NCI-H1930 (cell line): ENCODE results near the gene IGFBP4.

Experiments used
- DNase-seq, 2 experiments: peaks; one replicate each; lab custom pipeline; 2025; lab: John Stamatoyannopoulos, UW

Gene IGFBP4

DNA sequence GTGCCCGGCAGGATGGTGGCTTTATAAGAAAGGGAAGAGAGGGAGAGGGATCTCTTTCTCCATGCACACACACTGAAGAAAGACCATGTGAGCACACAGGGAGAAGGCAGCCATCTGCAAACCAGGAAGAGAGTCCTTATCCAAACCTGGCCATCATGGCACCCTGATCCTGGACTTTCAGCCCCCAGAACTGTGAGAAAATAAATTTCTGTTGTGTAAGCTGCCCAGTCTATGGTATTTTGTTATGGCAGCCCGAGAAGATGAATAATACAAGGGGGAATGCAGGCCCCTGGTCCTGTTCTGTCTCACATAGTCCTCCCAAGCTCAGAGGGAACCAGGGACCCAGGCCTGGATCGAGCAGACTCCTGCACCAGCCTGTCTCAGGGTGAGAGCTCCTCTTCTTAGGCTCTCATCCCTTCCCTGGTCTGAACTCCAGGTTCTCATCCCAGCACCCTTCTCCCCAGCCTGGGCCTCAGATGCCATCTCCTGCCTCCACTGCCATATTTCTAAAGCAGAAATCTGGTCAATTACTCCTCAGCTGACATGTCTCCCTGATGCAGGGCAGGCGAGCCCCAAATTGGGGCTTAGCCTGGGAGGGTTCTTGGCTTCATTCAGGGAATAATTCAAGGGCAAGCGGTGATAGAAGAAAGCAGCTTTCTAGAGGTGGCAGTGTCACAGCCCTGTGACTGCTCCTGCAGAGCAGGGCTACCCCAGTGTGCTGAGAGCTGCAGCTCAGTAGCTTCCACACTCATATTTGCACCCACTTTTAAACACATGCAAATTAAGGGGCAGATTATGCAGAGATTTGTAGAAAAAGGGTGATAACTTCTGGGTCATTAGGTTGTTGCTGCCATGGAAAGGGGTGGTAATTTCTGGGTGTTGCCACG is 28.8 kb downstream of the IGFBP4 start:
- no peak for DNase-seq

DNA sequence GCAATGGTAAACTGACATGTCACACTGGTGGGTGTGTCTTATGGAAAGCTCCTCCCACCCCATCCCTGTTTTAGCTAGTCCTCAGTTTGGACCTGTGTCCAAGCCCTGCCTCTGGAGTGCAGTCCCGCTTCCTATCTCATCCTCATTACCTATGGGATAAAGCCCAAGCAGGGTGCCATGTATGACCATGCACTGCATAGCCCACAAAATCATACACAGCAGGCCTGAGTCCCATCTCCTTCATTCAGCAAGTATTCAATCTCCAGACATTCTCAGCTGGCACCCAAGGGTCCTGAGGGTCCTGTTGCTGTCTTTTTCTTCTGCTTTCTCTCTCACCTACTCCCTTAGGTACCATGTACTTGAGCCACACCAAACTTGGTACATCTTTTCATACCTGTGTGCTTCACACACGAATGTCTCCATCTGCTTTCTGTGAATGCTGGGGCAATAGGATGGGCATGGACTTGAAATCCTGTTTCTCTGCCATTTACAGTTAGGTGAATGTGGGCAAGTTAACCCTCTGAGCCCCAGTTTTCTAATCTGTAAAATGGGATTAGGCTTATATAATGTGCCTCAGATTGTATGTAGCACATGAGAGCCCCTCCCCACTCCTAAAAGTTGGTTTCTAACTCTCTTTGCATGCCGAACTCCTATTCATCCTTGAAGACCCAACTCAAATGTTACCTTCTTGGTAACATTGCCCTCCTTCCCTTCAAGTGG is 29.6 kb downstream of the IGFBP4 start:
- no peak for DNase-seq

DNA sequence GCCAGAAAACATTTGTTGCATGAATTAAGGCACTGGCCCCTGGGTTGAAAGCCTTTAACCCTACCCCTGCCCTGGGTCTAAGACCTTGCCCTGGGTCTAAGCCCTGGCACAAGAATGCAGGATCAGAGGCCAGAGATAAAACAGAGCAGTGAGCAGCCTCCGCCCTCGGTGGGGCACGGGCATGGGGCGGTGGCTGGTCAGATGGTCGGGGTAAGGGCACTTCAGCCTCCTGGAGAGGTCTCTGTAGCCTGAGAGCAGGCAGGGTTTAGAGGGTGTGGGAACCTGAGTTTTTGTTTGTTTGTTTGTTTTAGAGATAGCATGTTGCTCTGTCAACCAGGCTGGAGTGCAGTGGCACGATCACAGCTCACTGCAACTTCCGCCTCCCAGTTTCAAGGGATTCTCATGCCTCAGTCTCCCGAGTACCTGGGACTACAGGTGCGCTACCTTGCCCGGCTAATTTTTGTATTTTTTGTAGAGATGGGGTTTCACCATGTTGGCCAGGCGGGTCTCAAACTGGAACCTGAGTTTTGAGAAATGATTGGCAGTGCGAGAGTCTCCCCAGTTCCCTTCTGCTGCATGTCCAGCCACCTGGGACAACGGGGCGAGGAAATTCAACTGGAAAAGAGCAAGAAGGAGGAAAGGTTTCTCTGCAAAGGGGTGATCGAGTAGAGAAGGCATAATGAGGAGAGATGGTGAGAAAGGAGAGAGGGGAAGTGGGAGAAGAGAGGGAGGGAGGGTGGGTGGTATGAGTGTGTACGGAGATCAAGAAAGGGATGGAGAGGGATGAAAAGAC is 30.5 kb downstream of the IGFBP4 start:
- no peak for DNase-seq

DNA sequence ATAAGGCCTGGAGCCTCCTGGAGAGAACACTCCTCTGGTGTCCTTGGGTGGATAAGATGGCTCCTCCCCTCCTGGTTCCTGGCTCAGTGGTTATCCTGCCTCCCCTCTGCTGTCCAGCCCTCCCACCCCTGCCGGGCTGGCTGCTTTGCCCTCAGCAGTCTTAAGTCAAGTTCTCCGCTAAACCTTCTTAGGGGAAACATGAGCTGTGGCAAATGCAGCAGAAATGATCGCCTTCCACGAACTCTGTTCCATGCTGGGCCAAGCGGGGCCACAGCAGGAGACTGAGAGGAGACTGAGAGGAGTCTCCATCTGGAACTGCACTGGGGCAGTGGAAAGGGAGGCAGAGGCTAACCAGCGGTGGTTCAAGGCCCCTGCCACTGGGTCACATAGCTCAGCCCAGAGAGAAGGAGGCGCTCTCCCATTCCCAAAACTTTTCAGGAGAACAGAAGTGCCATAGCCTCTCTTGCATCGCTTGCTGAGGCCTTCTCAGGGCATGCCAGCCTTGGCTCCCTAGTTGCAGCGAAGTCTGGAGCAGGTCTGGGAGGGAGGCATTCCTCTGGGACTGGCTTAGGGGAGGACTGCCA is 31.3 kb downstream of the IGFBP4 start:
- no peak for DNase-seq

DNA sequence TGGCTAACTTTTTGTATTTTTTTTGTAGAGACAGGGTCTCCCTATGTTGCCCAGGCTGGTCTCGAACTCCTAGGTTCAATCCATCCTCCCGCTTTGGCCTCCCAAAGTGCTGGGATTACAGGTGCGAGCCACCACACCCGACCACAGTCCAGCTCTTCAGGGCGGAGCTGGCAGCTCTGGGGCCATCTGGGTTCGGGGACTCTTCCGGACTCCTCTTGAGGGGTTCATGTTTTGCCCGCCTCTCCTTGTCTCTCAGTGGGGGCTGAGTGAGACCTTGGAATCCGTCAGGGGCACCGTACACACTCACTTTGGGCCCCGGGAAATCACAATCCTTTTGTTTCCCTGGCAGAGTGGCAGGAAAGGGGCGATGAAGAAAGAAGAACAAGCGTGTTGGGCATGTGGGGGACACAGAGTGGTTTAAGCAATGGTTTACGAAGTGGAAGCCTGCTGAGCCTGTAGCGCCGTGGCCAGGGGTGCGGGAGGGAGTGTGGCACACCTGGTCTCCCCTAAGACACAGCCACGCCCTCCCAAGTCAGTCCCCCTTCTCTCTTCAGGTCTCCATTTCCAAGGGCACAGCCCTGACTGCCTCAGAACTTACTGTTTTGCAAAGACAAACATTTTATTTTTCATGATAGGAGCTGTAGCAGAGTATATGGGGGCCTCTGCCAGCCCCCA is 32.1 kb downstream of the IGFBP4 start:
- no peak for DNase-seq

DNA sequence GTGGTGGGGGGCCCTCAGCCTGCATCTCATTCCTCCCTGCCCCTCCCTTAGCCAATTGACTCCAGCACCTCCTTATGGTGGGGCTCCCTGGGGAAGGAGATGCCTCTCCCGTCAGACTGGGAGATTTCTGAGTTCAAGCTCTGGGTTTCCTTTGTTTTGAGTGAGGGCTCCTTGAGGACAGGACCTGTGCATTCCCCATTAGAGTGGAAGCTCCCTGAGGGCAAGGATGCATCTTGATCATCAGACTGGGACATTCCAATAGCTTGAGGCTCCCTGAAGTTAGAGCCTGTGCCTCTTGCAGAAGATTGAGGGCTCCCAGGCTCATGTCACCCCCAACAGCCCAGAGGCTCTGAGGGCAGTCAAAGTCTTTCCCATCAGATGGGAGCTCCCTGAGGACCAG is 34.5 kb downstream of the IGFBP4 start:
- no peak for DNase-seq

DNA sequence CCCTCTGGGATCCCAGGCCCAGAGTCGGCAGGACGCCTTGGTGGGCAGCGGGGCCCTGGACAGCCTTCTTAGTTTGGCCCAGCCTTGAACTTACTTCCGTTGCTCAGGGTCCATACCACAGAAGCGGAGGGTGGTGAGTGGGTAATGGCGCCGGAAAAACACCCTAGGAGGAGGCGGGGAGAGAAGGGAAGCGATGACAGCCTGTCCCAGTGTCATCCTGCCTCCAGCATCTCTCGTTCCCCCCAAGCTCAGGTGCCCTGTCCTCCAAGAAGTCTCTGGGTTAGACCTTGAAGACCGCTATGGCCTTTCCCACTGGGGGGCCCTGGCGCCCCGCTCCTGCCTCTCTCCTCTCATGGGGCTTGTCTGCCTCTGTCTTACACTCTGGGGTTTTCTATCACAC is 35.2 kb downstream of the IGFBP4 start:
- DNase-seq = no peak

DNA sequence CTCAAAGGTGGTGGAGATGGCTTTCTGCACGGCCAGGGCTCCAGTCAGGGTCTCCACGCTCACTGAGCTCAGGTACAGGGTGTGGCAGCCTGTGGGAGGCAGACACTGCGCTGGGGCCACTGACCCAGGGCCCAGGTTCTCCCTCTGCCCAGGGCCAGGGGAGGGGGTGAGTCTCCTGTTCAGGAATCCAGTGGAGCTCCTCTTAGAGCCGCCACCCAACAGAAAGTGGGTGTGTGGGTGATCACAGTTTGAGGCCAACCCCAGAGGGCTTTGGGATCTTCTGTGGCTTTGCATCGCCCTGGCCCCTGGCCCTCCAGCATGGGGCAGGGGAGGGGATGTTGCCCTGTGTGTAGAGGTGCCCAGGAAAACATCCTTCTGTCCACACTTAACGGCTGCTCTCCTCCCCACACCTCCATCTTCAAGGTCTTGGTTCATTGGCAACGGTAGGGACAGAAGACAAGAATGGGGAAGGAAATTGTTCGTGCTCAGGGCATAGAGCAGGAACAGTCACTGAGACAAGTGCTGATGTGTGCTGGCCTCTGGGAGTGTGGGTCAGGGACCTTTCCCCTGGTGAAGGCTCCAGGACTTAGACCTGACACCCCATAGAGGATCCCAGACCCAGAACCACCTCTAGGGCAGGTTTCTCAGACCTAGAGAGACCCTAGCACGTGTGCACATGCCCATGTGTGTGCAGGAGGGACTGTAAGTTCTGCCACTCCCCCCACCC is 36.7 kb downstream of the IGFBP4 start:
- no peak for DNase-seq

DNA sequence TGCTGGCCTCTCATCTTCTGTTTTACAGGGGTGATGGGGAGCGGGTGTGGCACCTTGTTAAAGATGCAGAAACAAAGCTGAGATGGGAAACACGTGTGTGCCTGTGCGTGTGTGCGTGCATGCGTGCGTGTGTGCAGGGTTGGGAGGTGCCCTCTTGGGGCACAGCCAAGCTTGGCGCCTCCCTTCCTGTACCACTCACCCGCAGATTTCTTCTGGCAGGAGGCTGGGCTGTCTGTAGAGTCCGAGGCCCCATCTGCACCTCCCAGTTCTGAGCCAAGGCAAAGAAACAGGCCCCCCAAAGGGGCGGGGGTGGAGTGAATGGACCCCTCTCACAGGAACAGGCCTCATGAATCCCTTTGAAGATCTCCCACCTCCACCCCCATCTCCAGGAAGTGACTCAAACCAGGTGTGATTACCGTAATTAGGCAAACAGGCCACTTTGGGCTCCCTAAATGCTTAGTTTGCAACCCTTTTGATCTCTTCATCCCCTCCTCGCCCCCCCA is 37.3 kb downstream of the IGFBP4 start:
- no peak for DNase-seq

DNA sequence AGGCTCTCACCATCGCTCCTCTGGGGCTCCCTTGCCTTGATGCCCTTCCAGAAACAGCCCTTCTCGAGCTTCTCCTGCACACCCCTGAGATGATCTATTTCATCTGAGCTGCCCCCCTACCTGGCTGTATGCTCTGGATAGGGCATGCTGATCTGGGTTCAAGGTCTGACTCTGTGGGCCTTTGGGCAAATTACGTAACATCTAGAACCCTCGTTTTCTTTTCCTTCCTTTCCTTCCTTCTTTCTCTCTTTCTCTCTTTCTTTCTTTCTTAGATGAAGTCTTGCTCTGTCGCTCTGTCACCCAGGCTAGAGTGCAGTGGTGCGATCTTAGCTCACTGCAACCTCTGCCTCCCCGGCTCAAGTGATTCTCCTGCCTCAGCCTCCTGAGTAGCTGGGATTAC is 37.9 kb downstream of the IGFBP4 start:
- DNase-seq = no peak

DNA sequence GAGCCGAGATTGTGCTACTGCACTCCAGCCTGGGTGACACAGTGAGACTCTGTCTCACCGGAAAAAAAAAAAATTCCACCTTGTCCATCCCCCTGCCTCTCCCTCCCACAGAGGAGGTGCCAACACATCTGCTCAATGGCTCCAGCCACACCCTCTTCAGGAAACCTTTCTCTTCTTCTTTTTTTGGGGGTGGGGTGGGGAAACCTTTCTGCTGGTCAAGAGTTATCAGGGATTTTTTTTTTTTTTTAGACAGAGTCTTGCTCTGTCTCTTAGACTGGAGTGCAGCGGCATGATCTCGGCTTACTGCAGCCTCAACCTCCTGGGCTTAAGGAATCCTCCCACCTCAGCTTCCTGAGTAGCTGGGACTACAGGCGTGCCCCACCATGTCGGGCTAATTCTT is 39.5 kb downstream of the IGFBP4 start:
- no peak for DNase-seq

DNA sequence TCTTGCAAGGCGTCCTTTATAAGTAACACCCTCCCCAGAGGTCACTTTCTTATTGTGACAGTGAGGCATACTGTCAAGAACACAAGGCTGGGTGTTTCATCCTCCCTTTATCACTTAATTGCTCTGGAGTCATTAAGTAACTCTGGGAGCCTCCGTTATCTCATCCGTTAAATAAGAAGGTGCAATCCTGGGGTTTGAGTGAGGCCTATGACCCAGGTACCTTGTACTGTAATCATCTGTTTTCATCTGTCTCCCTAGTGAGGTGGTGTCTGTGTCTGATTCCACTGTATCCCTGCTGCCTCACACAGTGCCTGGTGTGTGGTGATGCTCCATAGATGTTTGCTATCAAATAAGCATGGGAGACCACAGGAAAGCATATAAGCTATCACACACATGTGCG is 40.4 kb downstream of the IGFBP4 start:
- no peak for DNase-seq

DNA sequence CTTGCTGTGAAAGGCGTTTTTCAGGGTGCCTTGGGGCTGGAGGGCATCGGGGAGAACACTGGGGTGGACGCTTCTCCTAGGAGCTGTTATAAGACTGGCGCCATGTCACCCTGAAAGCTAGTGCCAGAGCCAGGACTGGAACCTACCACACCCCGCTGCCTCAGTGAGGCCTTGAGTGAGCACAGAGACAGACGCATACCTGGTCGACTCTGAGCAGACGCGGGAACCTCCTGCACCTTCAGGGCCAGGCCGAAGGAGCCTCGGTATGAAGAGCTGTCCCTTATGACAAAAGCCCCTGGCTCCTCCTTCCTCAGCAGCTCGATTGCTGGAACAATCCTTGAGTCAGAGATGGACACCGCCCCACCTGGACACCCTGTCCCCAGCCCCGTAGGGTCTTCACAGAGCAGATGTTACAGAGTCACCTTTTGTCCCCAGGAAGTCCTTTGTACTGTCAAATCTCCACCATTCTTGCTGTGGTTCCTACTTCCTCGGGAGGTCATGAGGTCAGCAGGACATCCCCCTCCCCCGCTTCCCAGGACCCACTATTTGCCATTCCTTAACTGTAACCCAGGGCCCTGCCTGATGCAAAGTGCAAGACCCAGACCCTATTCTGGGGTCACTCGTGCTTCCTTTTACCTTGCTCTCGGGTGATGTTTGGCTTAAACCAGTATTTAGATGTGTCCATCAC is 41.2 kb downstream of the IGFBP4 start:
- no peak for DNase-seq

DNA sequence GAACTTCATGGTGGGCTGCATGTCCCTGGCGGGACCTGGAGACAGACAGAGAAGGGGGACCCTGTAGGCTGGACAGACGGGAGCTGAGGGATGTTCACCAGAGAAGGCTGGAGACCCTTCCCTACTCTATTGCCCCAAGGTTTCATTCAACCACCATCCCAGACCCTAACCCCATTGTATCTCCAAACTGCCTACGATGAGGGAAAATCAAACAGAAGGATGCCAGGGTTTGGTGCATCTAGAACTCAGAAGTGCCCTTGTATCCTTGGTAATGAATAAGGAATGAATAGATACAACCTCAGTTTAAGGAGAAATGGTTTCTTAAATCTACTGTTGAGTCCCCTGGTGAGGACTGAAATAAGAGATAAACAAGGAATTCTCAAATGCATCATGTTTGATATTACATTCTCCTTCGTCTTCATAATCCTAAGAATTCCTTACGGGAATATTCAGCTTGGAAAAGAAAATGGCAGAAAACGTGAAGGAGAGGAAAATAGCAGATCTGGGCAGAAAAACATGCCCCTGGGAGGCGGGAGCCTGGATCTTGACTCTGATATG is 41.8 kb downstream of the IGFBP4 start:
- no peak for DNase-seq

DNA sequence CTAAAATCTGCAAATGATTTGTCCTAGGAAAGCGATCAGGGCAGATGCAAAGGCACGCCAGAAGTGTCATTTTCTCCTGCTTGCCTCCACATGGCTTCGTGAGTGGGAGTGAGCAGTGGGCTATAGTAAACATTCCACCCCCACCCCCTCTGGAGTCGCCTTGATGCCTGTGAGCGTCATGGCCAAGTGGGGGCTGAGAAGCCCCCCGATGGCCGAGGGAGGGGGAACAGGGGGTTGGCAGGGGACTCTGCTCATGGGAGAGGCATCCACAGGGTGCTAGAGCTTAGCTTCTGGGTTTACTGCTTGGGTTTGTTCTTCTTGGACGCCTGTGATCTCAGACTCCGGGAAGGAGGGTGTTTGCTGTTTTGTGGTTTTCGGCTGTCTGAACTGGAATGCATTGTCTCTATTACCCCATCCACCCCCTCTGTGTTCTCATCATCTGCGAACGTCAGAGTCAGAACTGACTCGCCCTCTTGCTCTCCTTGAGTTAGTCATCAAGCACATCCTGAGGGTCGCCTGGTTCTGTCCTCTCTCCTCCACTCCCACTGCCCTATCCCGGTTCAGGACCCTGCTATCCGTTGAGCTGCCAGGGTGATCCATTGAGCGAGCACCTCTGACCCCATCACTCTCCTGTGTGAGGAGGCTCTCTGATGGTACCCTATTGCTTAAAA is 42.7 kb downstream of the IGFBP4 start:
- DNase-seq = no peak

DNA sequence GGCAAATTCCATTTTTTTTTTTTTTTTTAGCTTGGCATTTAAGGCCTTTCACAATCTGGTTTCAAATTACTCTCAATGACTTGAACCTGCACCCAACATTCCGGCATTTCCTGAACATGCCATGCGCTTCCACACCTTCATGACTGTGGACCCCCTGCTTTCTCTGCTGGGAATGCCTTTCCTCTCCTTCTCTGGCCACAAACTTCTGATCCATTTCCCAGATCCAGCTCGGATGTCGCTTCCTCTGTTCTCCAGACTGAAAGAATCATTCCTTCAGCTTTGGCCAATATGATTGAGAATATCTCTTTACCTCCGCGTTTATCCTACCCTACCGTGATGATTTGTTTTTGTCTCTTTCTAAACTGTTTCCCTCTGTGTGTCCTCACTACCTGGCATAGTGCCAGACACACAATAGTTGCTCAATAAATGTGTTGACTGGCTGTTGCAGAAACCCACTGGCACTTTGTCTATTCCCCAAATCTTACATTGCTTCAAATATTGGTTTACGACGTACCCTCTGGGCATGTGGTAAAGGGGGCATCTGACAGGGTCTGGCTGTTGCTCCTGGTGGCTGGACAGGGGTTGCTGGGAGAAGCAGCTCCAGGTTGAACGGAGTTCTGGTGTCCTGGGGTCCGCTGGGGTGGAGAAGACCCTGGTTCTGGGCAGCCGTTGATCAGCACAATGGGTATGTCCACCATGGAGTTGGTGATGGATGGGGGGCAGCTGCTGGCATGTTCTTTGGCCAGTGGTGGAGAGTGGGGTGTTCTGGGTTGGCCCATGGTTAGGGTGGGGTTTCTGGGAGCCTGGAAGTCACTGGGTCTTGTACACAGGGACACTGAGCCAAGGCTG is 43.5 kb downstream of the IGFBP4 start:
- DNase-seq = no peak

DNA sequence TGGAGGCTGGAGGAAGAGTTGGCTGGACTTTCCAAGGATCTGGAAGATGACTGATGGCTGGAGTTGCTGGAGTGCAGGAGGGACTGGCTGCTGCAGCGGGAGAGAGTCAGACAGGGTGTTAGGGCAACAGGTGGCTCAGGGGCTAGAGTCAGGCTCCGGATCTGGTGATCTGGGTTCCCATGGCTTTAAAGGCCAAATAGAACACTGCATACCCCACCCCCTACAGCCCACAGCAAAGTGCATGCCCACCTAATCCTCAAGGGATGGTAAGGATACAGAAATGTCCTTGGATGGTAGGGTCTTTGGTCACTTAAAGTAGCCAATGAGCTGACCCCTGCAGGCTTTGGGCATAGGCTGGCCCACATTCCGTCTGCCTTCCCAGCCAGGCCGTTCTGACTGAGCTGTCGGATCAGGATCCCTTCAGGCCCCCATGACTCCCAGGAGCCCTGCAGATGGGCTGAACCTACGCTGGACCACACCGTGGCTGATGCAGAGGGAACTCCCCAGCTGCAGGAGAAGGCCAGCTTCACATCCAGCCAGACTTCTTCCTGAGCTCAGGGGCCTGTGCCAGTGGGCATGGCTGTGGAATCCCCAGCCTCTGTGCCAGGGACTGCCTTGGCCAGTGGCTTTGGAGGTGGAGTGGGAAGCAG is 44.2 kb downstream of the IGFBP4 start:
- no peak for DNase-seq
